OCI-LY7 (cell line): ENCODE data around the gene IARS2. TPM values are rescaled to one million over a fixed set of nuclear protein-coding genes. Genes with fewer than 3 reads are reported as not detected.
A peak's percentile ranks its signal among the peaks of the same experiment; 100 is the strongest.

Experiments used
- BruUV-seq: library from RNA; stranded (reverse); fragments of 400-500 nt; replicated peaks from 2 replicates; lab custom pipeline; 2021; lab: Mats Ljungman, UMichigan
- CTCF ChIA-PET: fragments of 300-600 bp; sonication (Branson Sonifier 250); formaldehyde crosslinking; loops from one replicate; lab custom pipeline; 2022; ENCODE audit warnings: antibody characterized with exemption; ENCODE audit not compliant: unreplicated experiment; lab: Charles Lee
- POLR2A ChIA-PET: fragments of 300-600 bp; sonication (Branson Sonifier 250); formaldehyde crosslinking; loops from one replicate; lab custom pipeline; 2022; ENCODE audit warnings: antibody characterized with exemption; lab: Charles Lee
- DNase-seq: peaks from one replicate; pipeline ENCODE4 v3.0.0-alpha.2; 2015; ENCODE audit warnings: low spot score
- H2AFZ ChIP-seq: fragments of 200-600 bp; sonication (generic), shearing (Covaris generic); 2 replicates; pipeline ENCODE4 v1.6.1; 2014; ENCODE audit warnings: mild to moderate bottlenecking, antibody characterized with exemption, low read length, moderate library complexity
- H3K27ac ChIP-seq: fragments of 200-600 bp; sonication (generic); 2 replicates; pipeline ENCODE4 v1.5.1; 2014; ENCODE audit warnings: mixed run types, low read depth, mild to moderate bottlenecking, moderate library complexity, low read length, inconsistent platforms; ENCODE audit not compliant: poor library complexity, severe bottlenecking
- H3K36me3 ChIP-seq: fragments of 200-600 bp; sonication (generic); 2 replicates; pipeline ENCODE4 v1.6.1; 2014; ENCODE audit warnings: mild to moderate bottlenecking, antibody characterized with exemption, low read length, moderate library complexity, mixed read lengths; ENCODE audit not compliant: insufficient read depth
- H3K4me1 ChIP-seq: fragments of 200-600 bp; sonication (generic); 2 replicates; pipeline ENCODE4 v1.5.1; 2014; ENCODE audit warnings: mild to moderate bottlenecking, low read length; ENCODE audit not compliant: insufficient read depth, poor library complexity, severe bottlenecking
- H3K4me2 ChIP-seq: fragments of 200-600 bp; sonication (generic); 2 replicates; pipeline ENCODE4 v1.6.1; 2014; ENCODE audit warnings: mild to moderate bottlenecking, low read length
- H3K4me3 ChIP-seq: fragments of 200-600 bp; sonication (generic); 2 replicates; pipeline ENCODE4 v1.5.1; 2014; ENCODE audit warnings: mild to moderate bottlenecking, low read depth, low read length; ENCODE audit not compliant: poor library complexity, severe bottlenecking
- H3K79me2 ChIP-seq: fragments of 200-600 bp; sonication (generic); 2 replicates; pipeline ENCODE4 v1.6.1; 2016; ENCODE audit warnings: low read depth, mild to moderate bottlenecking, low read length, moderate library complexity, mixed read lengths; ENCODE audit not compliant: insufficient read depth
- H3K9me2 ChIP-seq: fragments of 200-600 bp; sonication (generic); 2 replicates; pipeline ENCODE4 v1.6.1; 2016; ENCODE audit warnings: mild to moderate bottlenecking, low read length, mixed read lengths; ENCODE audit not compliant: insufficient read depth
- H3K9me3 ChIP-seq: fragments of 200-600 bp; sonication (generic); 2 replicates; pipeline ENCODE4 v1.6.1; 2014; ENCODE audit warnings: mild to moderate bottlenecking, mixed run types, low read length, mixed read lengths
- H4K20me1 ChIP-seq: fragments of 200-600 bp; sonication (generic); 2 replicates; pipeline ENCODE4 v1.6.1; 2014; ENCODE audit warnings: mild to moderate bottlenecking, antibody characterized with exemption, low read length, moderate library complexity, mixed read lengths; ENCODE audit not compliant: insufficient read depth
- EZH2phosphoT487 ChIP-seq: fragments of 200-600 bp; sonication (generic); IDR thresholded peaks from 2 replicates; pipeline ENCODE4 v1.6.1; 2018; ENCODE audit warnings: low read depth, borderline replicate concordance, mild to moderate bottlenecking, mixed run types, antibody characterized with exemption, low read length, moderate library complexity, mixed read lengths
- intact Hi-C: fragments of 100-400 bp; cut with micrococcal nuclease; formaldehyde crosslinking; loops from one replicate; pipeline ENCODE4 v1.10.0; 2022; ENCODE audit not compliant: unreplicated experiment
- total RNA-seq, 2 experiments: library from RNA; depleted of rRNA in 1 of 2; stranded (reverse); fragments of >200 nt in 1 of 2; shearing (Covaris generic) in 1 of 2; gene quantifications; 2 replicates each; pipeline ENCODE4 v1.2.3, GENCODE V29; 2014 to 2022
- TF ChIP-seq, protein P1 (sequence below): fragments of 200-600 bp; sonication (generic); conservative IDR thresholded peaks from 2 replicates; pipeline ENCODE4 v1.5.1; 2014; ENCODE audit warnings: mild to moderate bottlenecking, antibody characterized with exemption, low read length, moderate library complexity, mixed read lengths

The IARS2 gene
- total RNA-seq, 2 experiments from 2014 or later, result 62.6 to 91.3 TPM

- CTCF ChIA-PET, result no interaction called here
- H3K4me1 ChIP-seq, result no peaks in the 10 kb centered on the region
- no TSS peak for BruUV-seq
- no peak overlapping the region for H3K27ac ChIP-seq
- no peaks in the 10 kb centered on the region for H3K9me2 ChIP-seq
- no peaks in the 10 kb centered on the region for H3K9me3 ChIP-seq
- H3K4me3 ChIP-seq, result no peak overlapping the region
- no peak for TF ChIP-seq EZH2phosphoT487
- TF ChIP-seq, protein P1, sequence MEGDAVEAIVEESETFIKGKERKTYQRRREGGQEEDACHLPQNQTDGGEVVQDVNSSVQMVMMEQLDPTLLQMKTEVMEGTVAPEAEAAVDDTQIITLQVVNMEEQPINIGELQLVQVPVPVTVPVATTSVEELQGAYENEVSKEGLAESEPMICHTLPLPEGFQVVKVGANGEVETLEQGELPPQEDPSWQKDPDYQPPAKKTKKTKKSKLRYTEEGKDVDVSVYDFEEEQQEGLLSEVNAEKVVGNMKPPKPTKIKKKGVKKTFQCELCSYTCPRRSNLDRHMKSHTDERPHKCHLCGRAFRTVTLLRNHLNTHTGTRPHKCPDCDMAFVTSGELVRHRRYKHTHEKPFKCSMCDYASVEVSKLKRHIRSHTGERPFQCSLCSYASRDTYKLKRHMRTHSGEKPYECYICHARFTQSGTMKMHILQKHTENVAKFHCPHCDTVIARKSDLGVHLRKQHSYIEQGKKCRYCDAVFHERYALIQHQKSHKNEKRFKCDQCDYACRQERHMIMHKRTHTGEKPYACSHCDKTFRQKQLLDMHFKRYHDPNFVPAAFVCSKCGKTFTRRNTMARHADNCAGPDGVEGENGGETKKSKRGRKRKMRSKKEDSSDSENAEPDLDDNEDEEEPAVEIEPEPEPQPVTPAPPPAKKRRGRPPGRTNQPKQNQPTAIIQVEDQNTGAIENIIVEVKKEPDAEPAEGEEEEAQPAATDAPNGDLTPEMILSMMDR, result peak; percentile 89
- intact Hi-C loops, result no loop called here
- POLR2A ChIA-PET, result interaction anchor here (0.6 to 1.1 kb wide), 7 partner anchors 8 to 124 kb away, joined by 3 to 6 read pairs (median 3); partner anchors contain the start of gene IARS2
- no peak overlapping the region for H3K4me2 ChIP-seq
- H2AFZ ChIP-seq, result no peak overlapping the region
- DNase-seq, result peak; percentile 54
- H4K20me1 ChIP-seq, result no peaks in the 10 kb centered on the region
- peaks cover 78% of the 10 kb centered on the region for H3K36me3 ChIP-seq
- H3K79me2 ChIP-seq, result peaks cover 5% of the 10 kb centered on the region; the same call in 1 of the 2 replicates
These were observed 19.3 kb downstream of the IARS2 start for GRCh38 chr1:220113136-220113695.

GRCh38 chr1:220119043-220119512, 25.1 kb downstream of the IARS2 start:
- TF ChIP-seq, protein P1, result no peak
- Histone ChIP-seq H4K20me1 (no peaks in the 10 kb centered on the region), H3K79me2 (peaks cover 7% of the 10 kb centered on the region; the same call in 1 of the 2 replicates), H3K36me3 (peaks cover 59% of the 10 kb centered on the region), H3K9me3 (no peaks in the 10 kb centered on the region), H3K4me3 (no peak overlapping the region), H3K4me1 (no peaks in the 10 kb centered on the region), H2AFZ (no peak overlapping the region), H3K4me2 (no peak overlapping the region), H3K9me2 (no peaks in the 10 kb centered on the region), H3K27ac (no peak overlapping the region)
- intact Hi-C loops, result no loop called here
- no TSS peak for BruUV-seq
- DNase-seq, result no peak
- ChIA-PET CTCF (no interaction called here), POLR2A (interaction anchor here (0.7 kb wide), 1 partner anchor 606 kb away, joined by 3 read pairs; no protein-coding TSS in a partner anchor)
